Mesodermal cell (in vitro differentiated cells): Measurements from ENCODE around the gene SLC16A13.
"Not testable (repeated sequence)": the region's sequence is repeated elsewhere in the genome, so short reads cannot be mapped to it uniquely, and the experiment has no call there.

Experiments used
- H3K27ac ChIP-seq: 2 replicates; pipeline ENCODE4 v1.7.0; 2013; ENCODE audit warnings: mild to moderate bottlenecking, low read depth, low read length, moderate library complexity; ENCODE audit not compliant: severe bottlenecking
- H3K36me3 ChIP-seq: 2 replicates; pipeline ENCODE4 v1.7.1; 2013; ENCODE audit warnings: mild to moderate bottlenecking, low read length, moderate library complexity; ENCODE audit not compliant: control insufficient read depth, insufficient read depth
- H3K4me1 ChIP-seq: one replicate; pipeline ENCODE4 v1.7.1; 2013; ENCODE audit warnings: mild to moderate bottlenecking, low read length; ENCODE audit not compliant: insufficient read depth, control insufficient read depth, poor library complexity, severe bottlenecking
- H3K4me3 ChIP-seq: 2 replicates; pipeline ENCODE4 v1.7.0; 2013; ENCODE audit warnings: low read length, control low read depth, mild to moderate bottlenecking; ENCODE audit not compliant: insufficient read depth, poor library complexity, severe bottlenecking; ENCODE audit errors: extremely low read depth
- H3K9me3 ChIP-seq: 2 replicates; pipeline ENCODE4 v1.7.1; 2013; ENCODE audit warnings: mild to moderate bottlenecking, low read length, moderate library complexity; ENCODE audit not compliant: control insufficient read depth
- WGBS, 2 experiments: methylation state at CpG; one replicate each; pipeline ENCODE4 v1.1.5; 2013; ENCODE audit warnings: missing lambda C conversion rate in 2 of 2; ENCODE audit not compliant: insufficient coverage in 2 of 2; 5-methylcytosine and 5-hydroxymethylcytosine counted together

Gene SLC16A13

DNA sequence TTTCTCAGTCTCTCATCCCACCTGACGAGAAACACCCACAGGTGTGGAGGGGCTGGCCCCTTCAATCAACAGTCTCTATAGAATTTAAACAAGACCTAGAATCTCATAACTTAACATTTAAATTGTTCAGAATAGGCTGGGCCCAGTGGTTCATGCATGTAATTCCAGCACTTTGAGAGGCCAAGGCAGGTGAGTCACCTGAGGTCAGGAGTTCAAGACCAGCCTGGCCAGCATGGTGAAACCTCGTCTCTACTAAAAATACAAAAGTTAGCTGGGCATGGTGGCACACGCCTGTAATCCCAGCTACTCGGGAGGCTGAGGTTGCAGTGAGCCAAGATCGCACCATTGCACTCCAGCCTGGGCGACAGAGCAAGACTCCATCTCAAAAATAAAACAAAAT is 53.8 kb downstream of the SLC16A13 start:
- not testable (repeated sequence) for H3K9me3 ChIP-seq, H3K27ac ChIP-seq
- 79 to 87% methylated on average over 5 of the region's 6 CpGs for WGBS, 2 experiments

More for the DNA sequence above, 53.8 kb downstream of the SLC16A13 start:
- H3K4me1 ChIP-seq, H3K4me3 ChIP-seq, H3K36me3 ChIP-seq: not testable (repeated sequence)
